NCI-H226 (cell line): ENCODE measurements around the gene SACM1L.

Experiments
- DNase-seq: peaks from one replicate; pipeline ENCODE4 v3.0.0-alpha.2; 2015

The SACM1L gene

DNA sequence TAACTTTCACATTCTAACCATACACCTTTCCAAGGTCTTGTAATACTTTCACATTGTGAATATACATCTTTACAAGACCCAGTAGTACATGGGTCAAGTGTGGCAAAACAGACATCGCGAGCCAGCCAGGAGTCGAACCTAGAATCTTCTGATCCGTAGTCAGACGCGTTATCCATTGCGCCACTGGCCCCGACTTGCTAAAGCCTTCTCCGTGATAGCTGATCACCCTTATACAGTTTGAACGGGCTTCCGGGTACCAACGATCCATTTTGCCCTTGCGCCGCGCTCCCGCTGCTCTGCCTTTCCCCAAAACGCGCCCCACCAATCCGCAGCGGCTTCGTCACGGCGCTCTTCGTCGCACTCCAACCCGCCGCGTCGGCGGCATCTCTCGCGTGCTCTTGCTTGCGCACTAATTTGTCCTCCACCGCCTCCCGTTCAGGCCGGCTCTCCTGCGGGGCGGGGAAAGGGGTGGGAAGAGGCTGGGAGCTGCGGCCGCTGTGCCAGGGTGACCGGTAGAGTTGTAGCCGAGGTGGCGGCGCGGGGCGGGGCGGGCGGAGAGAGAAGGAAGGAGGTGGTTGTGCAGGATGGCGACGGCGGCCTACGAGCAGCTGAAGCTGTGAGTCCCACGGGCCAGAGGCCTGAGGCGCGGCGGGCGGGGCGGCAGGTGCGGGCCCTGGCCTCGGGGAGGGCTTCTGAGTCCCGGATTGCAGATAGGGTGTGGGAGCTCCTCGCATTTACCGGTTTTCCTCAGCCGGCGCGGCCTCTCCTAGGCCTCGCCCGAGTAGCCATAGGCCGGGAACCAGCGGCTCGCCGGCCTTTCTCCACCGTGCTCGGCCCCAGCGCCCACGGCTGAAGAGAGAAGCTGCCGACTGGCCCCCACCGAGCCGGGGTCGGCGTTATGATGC lies at the start of gene SACM1L:
Gene SACM1L (plus strand): TSS at position 515 of the 905 bp plus-strand sequence. CDS start 70 bp downstream, at position 585.
- peak; percentile 92 for DNase-seq

DNA sequence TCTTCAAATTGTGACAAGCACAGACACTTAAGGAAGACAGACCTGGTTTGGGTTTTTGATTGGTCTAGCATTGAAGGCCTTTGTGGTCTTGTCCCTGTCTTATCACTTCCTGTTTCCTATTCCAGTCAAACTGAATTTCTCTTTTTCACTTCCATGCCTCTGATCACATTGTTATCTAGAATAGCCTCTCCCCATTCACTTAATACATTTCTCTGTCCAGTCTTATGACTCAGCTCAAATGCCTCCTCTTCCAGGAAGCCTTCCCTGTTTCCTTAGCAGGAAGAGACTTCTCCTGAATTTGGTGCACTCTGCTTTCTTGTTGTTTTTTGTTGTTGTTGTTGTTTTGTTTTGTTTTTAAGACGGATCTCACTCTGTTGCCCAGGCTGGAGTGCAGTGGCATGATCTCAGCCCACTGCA lies 49.1 kb upstream of the SACM1L start:
- peak; percentile 37 for DNase-seq

DNA sequence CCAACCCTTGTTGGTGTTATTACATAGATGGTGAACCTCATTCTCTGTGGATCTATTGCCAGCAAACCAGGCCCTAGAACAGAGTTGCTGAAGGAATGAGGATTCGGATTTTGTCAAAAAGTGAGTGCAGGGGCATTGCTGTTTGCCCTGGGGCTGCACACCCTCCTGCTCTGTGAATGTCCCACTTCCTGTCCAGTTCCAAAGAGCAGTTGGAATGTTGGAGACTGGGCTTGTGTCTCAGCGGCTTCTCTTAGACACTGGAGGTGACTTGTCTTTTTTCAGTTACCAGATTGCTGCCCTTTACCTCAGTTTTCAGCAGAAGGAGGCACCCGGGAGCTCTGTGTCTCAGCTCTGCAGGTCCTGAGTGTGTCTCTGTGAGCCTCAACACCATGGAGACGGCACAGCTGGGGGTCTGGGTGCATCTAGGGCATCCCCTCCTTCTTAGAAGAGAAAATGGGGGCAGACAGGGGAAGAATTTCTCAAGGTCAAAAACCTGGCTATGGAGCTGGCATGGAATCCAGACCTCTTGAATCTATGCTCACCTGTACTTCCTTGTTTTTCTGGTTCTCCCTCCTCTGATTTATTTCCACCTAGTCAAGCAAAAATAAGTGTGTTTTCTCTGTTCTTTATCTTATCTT lies 48.4 kb upstream of the SACM1L start:
- DNase-seq: no peak

DNA sequence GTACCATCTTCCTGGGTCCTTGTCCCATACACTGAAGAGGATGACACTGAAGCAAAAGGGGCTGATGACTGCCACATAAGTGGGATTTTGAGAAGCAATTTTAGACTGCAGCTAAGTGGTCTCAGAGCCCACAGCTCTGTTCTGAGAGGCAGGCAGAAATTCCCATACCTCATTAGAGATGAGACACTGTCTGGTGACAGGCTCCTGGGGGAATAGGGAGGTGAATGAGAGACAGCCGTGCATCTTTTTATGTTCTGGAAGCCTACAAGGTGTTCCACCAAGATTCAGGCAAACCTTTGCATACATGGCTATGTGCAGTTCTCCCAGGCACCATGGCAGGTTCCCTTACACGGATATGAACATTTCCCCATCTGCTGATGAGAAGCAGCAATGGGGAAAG lies 47.4 kb upstream of the SACM1L start:
- DNase-seq: no peak

DNA sequence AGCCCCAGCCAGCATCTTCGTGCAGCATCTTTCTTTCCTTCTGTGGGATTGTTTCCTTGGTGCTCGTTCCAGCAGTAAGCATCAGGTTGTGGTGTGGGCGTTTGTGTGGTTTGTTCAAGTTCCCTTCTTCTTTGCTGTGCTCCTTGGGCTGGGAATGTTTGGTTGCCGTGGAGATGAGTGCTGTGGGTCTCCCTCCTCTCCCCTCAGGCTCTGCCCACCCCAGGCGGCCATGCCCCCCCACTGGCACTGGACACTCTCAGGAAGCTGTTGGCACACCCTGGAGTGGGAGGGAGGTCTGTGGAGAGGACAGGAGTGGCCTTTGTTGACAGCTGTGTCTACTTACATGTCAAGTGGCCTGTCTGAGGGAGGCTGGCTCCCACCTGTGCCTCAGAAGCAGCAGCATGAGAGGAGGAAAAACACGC lies 46.5 kb upstream of the SACM1L start:
- no peak for DNase-seq

- no peak for DNase-seq
Observed at GRCh38 chr3:45644063-45644790, 45.0 kb upstream of the SACM1L start.

DNA sequence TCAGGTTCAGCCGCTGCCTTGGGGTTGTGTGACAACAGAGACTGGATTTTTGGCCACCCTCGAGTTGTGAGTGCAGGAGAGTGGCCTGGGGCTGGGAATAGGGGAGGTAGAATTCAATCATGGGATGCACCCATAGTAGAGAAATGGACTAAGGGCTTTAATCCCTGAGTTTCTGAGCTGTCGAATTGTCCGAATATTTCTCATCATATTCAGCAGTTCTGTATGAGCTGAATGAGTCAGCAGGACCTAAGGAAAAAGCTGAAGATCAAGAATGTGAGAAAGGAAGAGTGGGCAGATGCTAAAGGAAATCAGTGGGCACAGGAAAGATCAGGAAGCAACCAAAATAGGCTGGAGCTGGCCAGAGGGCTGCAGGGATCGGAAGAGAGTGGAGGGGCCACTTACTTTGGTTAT lies 44.4 kb upstream of the SACM1L start:
- DNase-seq: peak; percentile 72

DNA sequence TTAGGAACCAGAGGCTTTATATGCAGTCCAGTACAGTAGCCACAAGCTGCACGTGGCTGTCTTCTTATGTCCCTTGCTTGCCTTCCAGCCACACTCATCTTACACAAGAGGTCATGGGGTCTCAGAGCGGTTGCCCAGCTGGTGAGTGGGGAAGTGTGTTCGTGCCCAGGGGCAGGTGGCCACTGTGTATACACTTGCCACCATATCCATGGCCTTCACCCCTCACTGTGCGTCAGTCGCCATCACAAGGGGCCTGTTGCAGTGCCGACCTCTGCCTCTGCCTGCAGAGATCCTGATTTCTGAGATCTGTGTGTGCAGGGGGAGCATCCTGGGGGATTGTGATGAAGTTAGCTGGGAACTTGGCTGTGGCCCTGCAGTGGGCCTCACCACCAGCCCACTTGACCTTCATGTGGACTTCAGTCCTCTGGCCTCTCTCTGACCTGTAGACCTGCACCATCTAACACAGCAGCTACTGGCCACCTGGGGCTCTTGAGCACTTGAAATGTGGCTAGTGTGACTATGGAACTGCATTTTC lies 43.1 kb upstream of the SACM1L start:
- no peak for DNase-seq

GRCh38 chr3:45647148-45647619 lies 42.0 kb upstream of the SACM1L start:
- peak; percentile 74 for DNase-seq

- DNase-seq: no peak
Observed at GRCh38 chr3:45653205-45653604, 36.0 kb upstream of the SACM1L start.

GRCh38 chr3:45654397-45654944 lies 34.7 kb upstream of the SACM1L start:
- DNase-seq: no peak

- DNase-seq: no peak
Observed at GRCh38 chr3:45655906-45656305, 33.3 kb upstream of the SACM1L start.

DNA sequence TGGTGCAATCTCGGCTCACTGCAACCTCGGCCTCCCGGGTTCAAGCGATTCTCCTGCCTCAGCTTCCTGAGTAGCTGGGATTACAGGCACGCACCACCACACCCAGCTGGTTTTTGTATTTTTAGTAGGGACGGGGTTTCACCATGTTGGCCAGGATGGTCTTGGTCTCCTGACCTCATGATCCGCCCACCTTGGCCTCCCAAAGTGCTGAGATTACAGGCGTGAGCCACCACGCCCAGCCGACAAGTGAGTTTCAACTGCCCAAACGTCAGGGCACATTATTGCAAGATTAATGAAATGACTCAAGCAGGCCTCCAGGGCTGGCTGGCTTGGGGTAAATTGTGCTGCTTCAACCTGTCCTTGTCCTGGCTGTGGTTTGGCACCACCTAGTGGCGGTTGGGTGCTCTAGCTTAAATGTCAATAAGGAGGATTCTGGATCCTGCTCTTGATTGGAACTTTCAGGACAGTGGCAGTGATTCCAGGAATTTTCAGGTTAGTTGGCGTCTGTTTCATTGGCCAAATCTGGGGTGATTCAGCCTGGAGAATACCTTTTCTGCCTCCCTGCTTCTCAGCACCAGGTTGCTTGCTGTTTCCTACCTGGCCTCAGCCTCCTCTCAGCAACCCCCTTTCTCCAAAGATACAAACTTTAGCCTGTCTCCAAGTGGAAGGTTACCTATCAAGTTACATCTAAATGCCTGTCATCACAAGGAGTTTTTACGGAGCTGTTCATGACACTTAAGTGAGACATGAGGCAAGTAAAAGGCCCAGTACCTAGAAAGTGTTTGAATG lies 32.4 kb upstream of the SACM1L start:
- DNase-seq: peak; percentile 72

DNA sequence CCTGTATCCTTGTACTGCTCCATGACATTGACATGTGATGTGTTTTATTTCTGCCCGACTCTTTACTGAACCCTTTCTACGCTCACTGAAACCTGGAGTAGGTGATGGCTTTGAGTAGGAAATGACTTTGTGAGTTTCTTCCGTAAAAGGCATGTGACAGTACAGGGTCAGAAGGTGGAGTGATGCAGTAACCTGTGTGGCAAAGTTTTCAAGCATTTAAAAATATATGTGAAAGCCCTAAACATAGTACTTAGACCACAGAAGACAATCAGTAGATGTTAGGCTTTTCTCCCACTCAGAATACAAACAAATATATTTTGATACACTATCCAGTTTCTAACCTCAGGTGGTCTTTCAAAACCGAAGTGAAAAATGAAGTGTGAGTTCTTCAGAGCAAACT lies 31.3 kb upstream of the SACM1L start:
- no peak for DNase-seq

DNA sequence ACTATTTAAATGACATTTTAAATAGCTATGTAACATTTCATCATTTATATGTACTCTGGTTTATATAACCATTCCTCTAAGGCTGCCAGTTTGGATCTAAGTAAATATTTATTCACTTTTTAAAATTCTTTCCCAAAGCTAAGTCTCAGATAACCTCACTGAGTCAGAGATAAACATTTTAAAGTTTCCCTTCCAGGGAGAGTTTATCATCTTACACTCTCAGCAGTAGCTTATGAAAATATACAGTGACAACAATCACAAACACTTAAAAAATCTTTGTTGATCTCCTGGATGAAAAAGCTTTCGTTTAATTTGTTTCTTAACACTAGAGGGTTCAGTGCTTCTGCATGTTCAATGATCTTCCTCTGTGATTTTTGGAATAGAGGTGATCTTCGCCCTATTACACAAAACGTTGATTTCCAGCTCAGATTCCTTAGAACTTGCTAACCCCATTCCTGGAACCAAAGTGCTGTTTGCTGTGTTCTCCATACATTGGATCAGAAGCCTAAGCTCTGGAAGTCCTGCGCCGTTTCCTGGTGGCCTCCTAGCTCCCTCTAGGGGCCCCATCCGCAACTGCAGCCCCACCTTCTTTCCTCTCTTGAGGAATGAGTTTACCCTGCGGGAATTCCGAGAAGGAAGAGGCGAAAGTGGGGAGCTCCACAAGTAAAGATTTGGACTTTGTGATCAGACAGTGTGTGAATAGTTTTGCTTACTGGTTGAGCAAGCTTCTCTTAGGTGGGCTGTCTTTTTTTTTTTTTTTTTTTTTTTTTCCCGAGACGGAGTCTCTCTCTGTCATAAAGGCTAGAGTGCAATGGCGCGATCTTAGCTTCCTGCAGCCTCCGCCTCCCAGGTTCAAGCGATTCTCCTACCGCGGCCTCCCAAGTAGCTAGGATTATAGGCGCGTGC lies 29.3 kb upstream of the SACM1L start:
- DNase-seq: peak; percentile 45

- no peak for DNase-seq
Observed at GRCh38 chr3:45660567-45660901, 28.7 kb upstream of the SACM1L start.

GRCh38 chr3:45664578-45664977 lies 24.6 kb upstream of the SACM1L start:
- no peak for DNase-seq

- DNase-seq: no peak
Observed at GRCh38 chr3:45665101-45665572, 24.1 kb upstream of the SACM1L start.

GRCh38 chr3:45666757-45667431 lies 22.3 kb upstream of the SACM1L start:
- DNase-seq: peak; percentile 26

DNA sequence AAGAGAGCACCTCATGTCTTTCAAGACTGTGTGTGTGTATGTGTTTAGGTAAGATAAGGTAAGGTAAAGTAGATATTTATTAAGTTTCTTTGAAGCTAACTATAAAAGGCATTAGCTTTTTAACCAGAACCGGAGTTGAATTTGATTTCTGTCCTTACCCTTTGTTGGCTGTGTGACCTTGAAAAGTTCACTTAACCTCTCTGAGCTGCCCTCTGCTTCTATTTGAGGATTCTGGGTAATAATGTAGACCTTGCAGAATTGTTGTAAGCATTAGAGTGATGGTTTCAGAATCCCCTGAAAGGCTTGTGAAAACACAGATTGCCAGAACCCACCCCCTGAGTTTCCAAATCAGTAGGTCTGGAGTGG lies 21.6 kb upstream of the SACM1L start:
- DNase-seq: no peak
